ENCODE measurements around the gene ACTN1. TPM values are rescaled to one million over a fixed set of nuclear protein-coding genes. Genes with fewer than 3 reads are reported as not detected.

Gene ACTN1
- total RNA-seq, 4 donors from 2014 or later = 40.3 to 585 (median 80.1) TPM

DNA sequence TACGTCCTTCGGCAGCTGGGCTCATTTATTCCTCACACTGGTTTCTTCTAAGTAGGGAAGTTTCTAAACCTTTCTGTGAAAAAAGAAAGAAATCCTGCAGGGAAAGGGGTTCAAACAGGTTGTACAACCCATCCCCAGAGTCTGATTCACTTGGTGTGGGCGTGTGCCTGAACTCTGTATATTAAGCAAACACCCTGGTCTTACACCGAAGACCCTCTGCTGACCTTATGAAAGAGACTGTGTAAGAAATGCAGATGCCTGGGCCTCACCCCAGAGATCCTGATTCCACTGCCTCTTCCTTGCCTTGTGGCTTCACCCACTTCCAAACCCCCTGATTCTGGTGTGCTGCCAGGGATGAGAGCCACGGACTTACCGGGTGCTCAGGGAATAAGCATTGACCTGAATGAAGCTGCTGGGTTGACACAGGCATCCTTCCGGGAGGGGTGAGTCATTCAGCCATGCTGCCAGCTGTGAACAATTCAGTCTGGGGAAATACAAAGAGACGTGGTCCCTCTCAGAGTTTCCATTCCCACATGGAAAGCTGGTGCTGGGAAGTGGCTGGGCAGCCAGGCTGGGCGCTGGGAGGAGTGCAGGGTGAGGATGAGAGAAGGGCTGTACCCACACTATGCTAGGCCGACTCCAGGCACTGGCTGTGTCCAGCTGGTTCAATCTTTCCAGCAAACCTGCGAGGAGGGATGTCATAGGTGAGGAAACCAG is 26.5 kb upstream of the ACTN1 start:
- Histone ChIP-seq H3K9me3 (no peaks in the 10 kb centered on the region), H3K4me3 (no peak overlapping the region), H3K36me3 (no peaks in the 10 kb centered on the region), H3K4me1 (peaks cover 0 to 6% (median 0%) of the 10 kb centered on the region in 4 donors), H3K27ac (no peak overlapping the region), H3K27me3 (no peaks in the 10 kb centered on the region)
- peak in 2 of 3 donors; percentile 20 to 58 for DNase-seq
- TF ChIP-seq POLR2A (IDR thresholded peaks at IDR 0.05) (no peak), CTCF (IDR thresholded peaks at IDR 0.05) (no peak)

GRCh38 chr14:69004731-69005431 is 25.8 kb upstream of the ACTN1 start:
- DNase-seq = no peak
- Histone ChIP-seq H3K36me3 (no peaks in the 10 kb centered on the region), H3K9me3 (no peaks in the 10 kb centered on the region), H3K4me1 (peaks cover 0 to 6% (median 0%) of the 10 kb centered on the region in 4 donors), H3K27ac (no peak overlapping the region), H3K27me3 (no peaks in the 10 kb centered on the region), H3K4me3 (no peak overlapping the region)
- TF ChIP-seq CTCF (IDR thresholded peaks at IDR 0.05) = no peak
- TF ChIP-seq POLR2A (IDR thresholded peaks at IDR 0.05) = no peak

DNA sequence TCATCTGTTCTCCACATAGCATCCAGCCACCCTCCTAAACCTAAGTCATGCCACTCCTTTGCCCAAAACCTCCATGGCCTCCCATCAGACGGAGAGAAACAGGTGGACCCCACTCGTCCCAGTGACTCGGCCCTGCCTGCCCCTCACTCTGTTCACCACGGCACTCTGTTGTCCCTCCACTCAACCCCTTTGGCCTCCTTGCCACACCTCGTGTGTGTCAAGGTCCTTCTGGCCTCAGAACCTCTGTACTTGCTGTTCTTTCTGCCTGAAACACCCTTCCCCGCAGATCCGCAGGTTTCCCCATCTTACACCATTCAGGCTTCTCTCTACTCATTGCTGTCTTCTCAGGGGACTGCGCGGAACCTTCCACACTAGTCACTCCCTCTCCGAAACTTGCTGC is 24.5 kb upstream of the ACTN1 start:
- no peak overlapping the region for H3K27ac ChIP-seq
- peaks cover 0 to 3% (median 0%) of the 10 kb centered on the region in 4 donors for H3K4me1 ChIP-seq
- no peaks in the 10 kb centered on the region for H3K36me3 ChIP-seq
- DNase-seq = no peak
- no peaks in the 10 kb centered on the region for H3K9me3 ChIP-seq
- no peak overlapping the region for H3K4me3 ChIP-seq
- no peaks in the 10 kb centered on the region for H3K27me3 ChIP-seq
- TF ChIP-seq CTCF (IDR thresholded peaks at IDR 0.05) (no peak), POLR2A (IDR thresholded peaks at IDR 0.05) (no peak)

DNA sequence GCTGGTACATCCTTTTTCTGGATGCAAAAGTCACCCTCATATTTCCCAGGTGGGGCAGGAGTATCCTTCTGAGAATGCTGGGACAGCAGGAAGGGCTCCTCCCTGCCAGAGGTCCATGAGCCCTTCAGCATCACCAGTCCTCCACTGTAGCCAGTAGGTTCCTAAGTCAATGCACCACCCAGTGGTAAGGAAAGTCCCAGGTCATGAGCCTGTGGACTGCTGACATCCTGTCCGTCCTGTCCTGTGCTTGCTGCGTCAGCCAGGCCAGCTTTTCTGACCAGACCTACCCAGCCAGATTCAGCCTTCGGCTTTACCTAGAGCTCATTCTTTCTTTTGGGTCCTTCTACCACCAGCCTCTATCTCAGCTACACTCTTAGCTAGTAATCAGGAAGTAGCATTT is 23.0 kb upstream of the ACTN1 start:
- Histone ChIP-seq H3K27ac (no peak overlapping the region), H3K4me3 (no peak overlapping the region), H3K9me3 (no peaks in the 10 kb centered on the region), H3K36me3 (no peaks in the 10 kb centered on the region), H3K27me3 (no peaks in the 10 kb centered on the region), H3K4me1 (no peaks in the 10 kb centered on the region)
- peak in 1 of 3 donors; percentile 50 for DNase-seq
- no peak for TF ChIP-seq POLR2A (IDR thresholded peaks at IDR 0.05)
- TF ChIP-seq CTCF (IDR thresholded peaks at IDR 0.05) = peak in 4 of 6 experiments; percentile 15 to 49 (median 40)

GRCh38 chr14:69001375-69001774 is 22.3 kb upstream of the ACTN1 start:
- no peak for TF ChIP-seq POLR2A (IDR thresholded peaks at IDR 0.05)
- TF ChIP-seq CTCF (IDR thresholded peaks at IDR 0.05) = no peak
- no peaks in the 10 kb centered on the region for H3K4me1 ChIP-seq
- H3K9me3 ChIP-seq = no peaks in the 10 kb centered on the region
- no peak overlapping the region for H3K27ac ChIP-seq
- no peaks in the 10 kb centered on the region for H3K27me3 ChIP-seq
- H3K4me3 ChIP-seq = no peak overlapping the region
- no peaks in the 10 kb centered on the region for H3K36me3 ChIP-seq
- no peak for DNase-seq
